HG02938 (cell line): ENCODE data around the gene SLC2A10.

Source experiments
- ATAC-seq: cut with Tn5 transposase; IDR thresholded peaks from one replicate; pipeline ENCODE4 v1.9.1; 2021; ENCODE audit warnings: mild to moderate bottlenecking, moderate library complexity; ENCODE audit not compliant: unreplicated experiment

Gene SLC2A10

DNA sequence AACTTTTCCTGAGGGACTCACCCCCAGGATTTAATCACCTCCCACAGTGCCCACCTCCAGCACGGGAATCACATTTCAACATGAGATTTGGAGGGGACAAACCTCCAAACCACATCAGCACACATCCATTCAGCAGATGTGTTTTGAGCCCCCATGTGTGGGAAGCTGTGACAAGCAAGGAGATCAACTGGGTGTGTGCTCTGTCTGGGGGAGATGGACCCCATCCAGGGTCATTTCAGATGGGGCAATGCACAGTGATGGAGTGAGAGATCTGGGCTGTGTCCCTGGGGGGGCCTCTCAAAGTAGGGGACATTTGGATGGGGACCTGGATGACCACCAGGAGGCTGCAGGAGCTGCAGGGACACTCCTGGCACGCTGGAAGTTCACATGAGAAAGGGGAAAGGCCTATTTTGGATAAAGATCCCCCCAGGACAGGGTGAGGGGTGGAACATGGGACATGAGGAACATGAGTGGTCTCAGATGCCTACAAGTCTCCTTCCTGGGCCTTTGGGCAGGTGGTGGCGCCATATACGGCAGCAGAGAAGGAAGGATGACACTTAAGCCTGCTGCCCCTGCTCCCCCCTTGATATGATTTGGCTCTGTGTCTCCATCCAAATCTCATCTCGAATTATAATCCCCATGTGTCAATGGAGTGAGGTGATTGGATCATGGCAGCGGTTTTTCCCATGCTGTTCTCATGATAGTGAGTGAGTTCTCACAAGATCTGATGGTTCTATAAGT, 49.6 kb downstream of the SLC2A10 start:
- ATAC-seq: no peak

GRCh38 chr20:46761566-46761965, 52.1 kb downstream of the SLC2A10 start:
- no peak for ATAC-seq

DNA sequence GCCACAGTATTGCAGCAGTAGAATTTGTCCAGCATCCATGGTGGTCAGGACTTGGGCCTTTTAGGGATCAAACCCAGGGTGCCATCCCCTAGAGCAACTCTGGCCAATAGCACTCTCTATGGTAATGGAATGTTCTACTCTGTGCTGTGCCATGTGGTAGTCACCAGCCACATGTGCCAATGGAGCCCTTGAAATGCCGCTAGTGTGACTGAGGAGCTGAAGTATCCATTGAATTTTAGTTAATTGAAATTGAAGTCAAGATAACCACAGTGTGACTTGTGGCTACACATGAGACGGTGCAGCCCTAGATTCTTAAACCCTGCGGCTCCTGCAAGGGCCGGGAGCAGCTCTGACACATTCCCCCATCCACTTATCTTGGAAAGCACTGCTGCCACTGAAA, 54.6 kb downstream of the SLC2A10 start:
- ATAC-seq: no peak

- ATAC-seq: no peak
Observed at GRCh38 chr20:46765506-46766120, 56.2 kb downstream of the SLC2A10 start.

- ATAC-seq: no peak
Observed at GRCh38 chr20:46767127-46767761, 57.8 kb downstream of the SLC2A10 start.

DNA sequence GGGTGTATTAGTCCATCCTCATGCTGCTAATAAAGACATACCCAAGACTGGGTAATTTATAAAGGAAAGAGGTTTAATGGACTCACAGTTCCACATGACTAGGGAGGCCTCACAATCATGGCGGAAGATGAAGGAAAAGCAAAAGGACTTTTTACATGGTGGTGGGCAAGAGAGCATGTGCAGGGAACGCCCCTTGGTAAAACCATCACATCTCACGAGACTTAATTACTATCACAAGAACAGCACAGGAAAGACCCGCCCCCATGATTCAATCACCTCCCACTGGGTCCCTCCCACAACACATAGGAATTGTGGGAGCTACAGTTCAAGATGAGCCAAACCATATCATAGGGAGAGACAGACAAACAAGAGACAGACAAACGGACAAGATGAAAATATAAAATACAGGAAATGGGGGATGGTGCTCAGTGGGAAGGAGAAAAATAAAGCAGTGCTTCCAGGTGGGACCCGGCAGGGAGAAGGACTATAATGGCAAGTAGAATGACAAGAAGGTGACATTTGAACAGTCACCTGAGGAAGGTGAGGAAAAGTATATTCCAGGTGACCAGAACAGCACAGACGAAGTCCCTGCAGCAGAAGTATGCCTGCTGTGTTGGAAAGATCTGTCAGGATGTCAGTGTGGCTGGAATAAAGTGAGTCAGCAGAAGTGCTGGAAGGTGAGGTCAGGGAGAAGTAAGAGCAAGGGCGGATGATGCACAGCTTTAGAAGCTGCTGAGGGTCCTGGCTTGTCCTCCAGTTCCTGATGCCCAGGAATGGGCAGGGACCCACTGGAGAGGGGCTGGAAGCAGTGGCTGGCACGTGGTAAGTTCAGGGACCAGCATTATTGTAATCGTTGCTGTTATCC, 61.1 kb downstream of the SLC2A10 start:
- no peak for ATAC-seq

DNA sequence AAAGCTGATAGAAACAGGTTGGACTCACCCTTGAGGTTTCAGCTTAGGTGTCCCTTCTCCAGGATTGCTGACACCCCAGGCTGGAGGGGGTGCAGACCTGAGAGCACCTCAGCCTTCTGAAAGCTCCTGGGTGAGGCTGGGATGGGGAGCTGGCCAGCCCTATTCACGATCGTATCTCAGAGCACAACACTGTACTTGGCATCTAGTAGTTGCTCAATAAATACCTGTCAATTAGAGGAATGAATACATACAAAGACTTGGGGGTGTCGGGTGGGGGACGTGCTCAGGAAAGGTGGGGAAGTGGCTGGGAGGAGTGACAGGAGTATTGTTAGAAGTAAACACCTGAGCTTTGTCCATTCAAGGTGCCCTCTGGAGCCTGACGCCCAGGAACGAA, 61.7 kb downstream of the SLC2A10 start:
- ATAC-seq: no peak

- no peak for ATAC-seq
Observed at GRCh38 chr20:46772901-46773300, 63.5 kb downstream of the SLC2A10 start.

DNA sequence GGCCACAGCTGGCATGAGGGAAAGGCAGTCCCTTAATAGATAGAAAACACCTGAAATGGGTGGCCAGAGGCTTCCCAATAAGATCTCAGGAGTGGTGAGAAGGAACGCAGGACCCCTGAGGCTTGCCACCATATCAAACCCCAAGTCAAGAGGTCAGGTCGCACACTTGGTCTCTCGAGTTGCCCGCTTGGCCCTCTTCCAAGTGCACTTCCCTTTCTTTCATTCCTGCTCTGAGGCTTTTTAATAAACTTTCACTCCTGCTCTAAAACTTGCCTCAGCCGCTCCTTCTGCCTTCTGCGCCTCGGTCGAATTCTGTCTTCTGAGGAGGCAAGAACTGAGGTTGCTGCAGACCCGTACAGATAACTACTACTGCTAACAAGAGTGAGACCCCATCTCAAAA, 64.2 kb downstream of the SLC2A10 start:
- no peak for ATAC-seq

DNA sequence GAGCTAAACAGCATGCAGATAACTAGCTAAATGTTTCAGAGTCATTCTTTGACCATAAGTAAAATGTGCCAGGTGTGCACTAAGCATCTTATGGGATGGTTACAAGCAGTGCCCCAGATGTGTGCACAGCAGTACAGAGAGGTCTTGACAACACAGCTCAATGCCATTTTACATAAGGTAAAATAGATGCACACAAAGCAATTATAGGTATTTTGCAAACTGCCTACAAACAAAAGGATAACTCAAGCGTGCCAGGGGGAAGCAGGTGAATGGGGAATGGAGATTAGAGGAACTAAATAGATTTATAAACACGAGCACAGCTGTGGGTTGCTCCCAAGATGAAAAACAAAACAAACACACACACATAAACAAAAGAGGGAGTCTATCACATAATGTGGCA, 64.8 kb downstream of the SLC2A10 start:
- no peak for ATAC-seq

- no peak for ATAC-seq
Observed at GRCh38 chr20:46774943-46775560, 65.6 kb downstream of the SLC2A10 start.

- ATAC-seq: no peak
Observed at GRCh38 chr20:46775806-46776205, 66.4 kb downstream of the SLC2A10 start.

- ATAC-seq: no peak
Observed at GRCh38 chr20:46777331-46777730, 67.9 kb downstream of the SLC2A10 start.

- no peak for ATAC-seq
Observed at GRCh38 chr20:46779831-46780230, 70.4 kb downstream of the SLC2A10 start.

DNA sequence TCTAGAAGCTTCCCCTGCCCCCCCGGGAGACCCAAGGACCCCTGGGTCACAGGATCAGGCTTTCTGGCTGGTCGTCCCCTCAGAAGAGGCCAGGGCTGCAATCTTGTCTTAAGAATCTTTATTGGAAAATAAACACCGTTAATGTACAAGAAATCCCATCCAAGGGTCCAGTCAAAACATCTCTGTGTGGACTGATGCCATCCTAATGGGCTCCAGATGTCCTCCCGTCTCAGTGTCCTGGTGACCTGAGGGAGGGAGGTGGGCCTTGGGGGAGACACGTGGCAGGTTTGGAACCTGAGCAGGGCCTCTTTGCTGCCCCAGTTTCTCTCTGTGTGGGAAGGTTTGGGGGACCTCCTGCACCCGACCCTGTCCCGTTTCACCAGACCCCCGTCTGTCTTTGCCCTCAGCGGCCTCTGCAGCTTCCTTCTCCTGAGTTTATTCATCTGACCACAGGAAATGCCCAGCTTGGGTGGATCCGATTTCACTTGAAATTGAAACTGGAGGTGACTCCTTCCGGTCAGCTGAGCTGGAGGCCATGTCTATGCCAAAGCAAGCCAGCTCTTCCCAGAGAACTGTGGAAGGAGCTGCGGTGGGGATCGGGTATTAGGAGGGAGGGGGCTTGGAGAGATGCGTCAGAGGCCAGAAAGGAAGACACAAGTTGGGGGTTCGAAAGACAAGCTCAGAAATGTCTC, 75.1 kb downstream of the SLC2A10 start:
- no peak for ATAC-seq
